SK-N-MC (cell line): ENCODE data around the gene SERHL2.
"Not testable (repeated sequence)": the region's sequence is repeated elsewhere in the genome, so short reads cannot be mapped to it uniquely, and the experiment has no call there.

Experiments used
- DNase-seq: peaks from one replicate; pipeline ENCODE4 v3.0.0-alpha.2; 2011; ENCODE audit warnings: low read depth, low spot score
- H3K27ac ChIP-seq: fragments of 200-600 bp; sonication (generic); 2 replicates; pipeline ENCODE4 v1.5.1; 2016; ENCODE audit warnings: mixed run types
- H3K36me3 ChIP-seq: fragments of 200-600 bp; sonication (generic); 2 replicates; pipeline ENCODE4 v1.6.1; 2017; ENCODE audit warnings: antibody characterized with exemption, low read length, mixed read lengths; ENCODE audit not compliant: insufficient read depth
- H3K4me3 ChIP-seq: fragments of 200-600 bp; sonication (generic); 2 replicates; pipeline ENCODE4 v1.5.1; 2016
- H3K9ac ChIP-seq: fragments of 200-600 bp; sonication (generic); 2 replicates; pipeline ENCODE4 v1.8.0; 2017; ENCODE audit warnings: mixed run types, mixed read lengths; ENCODE audit not compliant: insufficient read length
- H3K9me3 ChIP-seq: fragments of 200-600 bp; sonication (generic); 2 replicates; pipeline ENCODE4 v1.6.1; 2017; ENCODE audit warnings: low read depth, mild to moderate bottlenecking, antibody characterized with exemption, low read length, moderate library complexity, mixed read lengths
- EZH2 ChIP-seq: fragments of 200-600 bp; sonication (generic); IDR thresholded peaks from one replicate; pipeline ENCODE4 v1.6.1; 2017; ENCODE audit warnings: antibody characterized with exemption
- FOXP2 ChIP-seq: optimal IDR thresholded peaks from 2 replicates; pipeline ENCODE3; 2011; ENCODE audit warnings: mild to moderate bottlenecking, moderate library complexity; ENCODE audit not compliant: insufficient read depth; ENCODE audit errors: extremely low read length, control extremely low read depth
- POLR2AphosphoS5 ChIP-seq: IDR thresholded peaks from 2 replicates; pipeline ENCODE4 v1.6.1; 2012; ENCODE audit warnings: mild to moderate bottlenecking, low read depth, low read length, borderline replicate concordance

Gene SERHL2

GRCh38 chr22:42519525-42520401 lies 34.0 kb upstream of the SERHL2 start, which contains the start of gene RRP7A:
RRP7A (minus strand) TSS chr22:42519796; CDS start chr22:42519786, 10 bp downstream.
- H3K9me3 ChIP-seq: no peaks in the 10 kb centered on the region
- peak; percentile 82 for TF ChIP-seq POLR2AphosphoS5
- no peak for TF ChIP-seq FOXP2
- no peak for TF ChIP-seq EZH2
- H3K9ac ChIP-seq: peak within 1 kb of the TSS; percentile 87
- H3K4me3 ChIP-seq: peak within 1 kb of the TSS; percentile 80
- H3K27ac ChIP-seq: no peak within 1 kb of the TSS
- H3K36me3 ChIP-seq: peaks cover 25% of the 10 kb centered on the region; the same call in 1 of the 2 replicates
- DNase-seq: no peak

GRCh38 chr22:42521228-42521546 lies 32.6 kb upstream of the SERHL2 start:
- Histone ChIP-seq H3K27ac (no peak overlapping the region), H3K9me3 (no peaks in the 10 kb centered on the region), H3K9ac (no peak overlapping the region), H3K4me3 (no peak overlapping the region), H3K36me3 (peaks cover 15% of the 10 kb centered on the region; the same call in 1 of the 2 replicates)
- DNase-seq: no peak
- TF ChIP-seq POLR2AphosphoS5 (no peak), FOXP2 (no peak), EZH2 (no peak)

GRCh38 chr22:42522546-42522945 lies 31.2 kb upstream of the SERHL2 start:
- no peak for TF ChIP-seq EZH2
- TF ChIP-seq FOXP2: no peak
- no peak for TF ChIP-seq POLR2AphosphoS5
- H3K36me3 ChIP-seq: peaks cover 4% of the 10 kb centered on the region; the same call in 1 of the 2 replicates
- no peak for DNase-seq
- H3K9me3 ChIP-seq: no peaks in the 10 kb centered on the region
- H3K27ac ChIP-seq: no peak overlapping the region
- no peak overlapping the region for H3K4me3 ChIP-seq
- H3K9ac ChIP-seq: no peak overlapping the region

- Histone ChIP-seq H3K9me3 (no peaks in the 10 kb centered on the region), H3K9ac (no peak overlapping the region), H3K27ac (no peak overlapping the region), H3K4me3 (no peak overlapping the region), H3K36me3 (no peaks in the 10 kb centered on the region)
- TF ChIP-seq EZH2 (no peak), POLR2AphosphoS5 (no peak), FOXP2 (no peak)
- no peak for DNase-seq
These were observed 25.0 kb upstream of the SERHL2 start for GRCh38 chr22:42528591-42529307.

GRCh38 chr22:42529435-42529834 lies 24.3 kb upstream of the SERHL2 start:
- not testable (repeated sequence) for DNase-seq, H3K4me3 ChIP-seq, H3K36me3 ChIP-seq, H3K27ac ChIP-seq, H3K9ac ChIP-seq, H3K9me3 ChIP-seq

- H3K9me3 ChIP-seq, DNase-seq, H3K36me3 ChIP-seq, H3K27ac ChIP-seq, H3K9ac ChIP-seq, H3K4me3 ChIP-seq: not testable (repeated sequence)
These were observed 22.2 kb upstream of the SERHL2 start for GRCh38 chr22:42531401-42532084.

- Histone ChIP-seq H3K9me3 (no peaks in the 10 kb centered on the region), H3K4me3 (no peak overlapping the region), H3K9ac (no peak overlapping the region), H3K27ac (no peak overlapping the region), H3K36me3 (no peaks in the 10 kb centered on the region)
- no peak for DNase-seq
- no peak for TF ChIP-seq EZH2
- TF ChIP-seq POLR2AphosphoS5: no peak
- TF ChIP-seq FOXP2: no peak
These were observed 20.1 kb upstream of the SERHL2 start for GRCh38 chr22:42533638-42533977.

- DNase-seq, H3K27ac ChIP-seq: not testable (repeated sequence)
These were observed 18.5 kb upstream of the SERHL2 start for GRCh38 chr22:42535082-42535731.

More at GRCh38 chr22:42535082-42535731, 18.5 kb upstream of the SERHL2 start:
- not testable (repeated sequence) for H3K9ac ChIP-seq, H3K4me3 ChIP-seq, H3K36me3 ChIP-seq, H3K9me3 ChIP-seq
